Measurements from ENCODE around the gene DPCD.
"Not testable (repeated sequence)": the region's sequence is repeated elsewhere in the genome, so short reads cannot be mapped to it uniquely, and the experiment has no call there.

Gene DPCD

GRCh38 chr10:101616415-101617101 is 28.4 kb downstream of the DPCD start:
- H3K4me3 ChIP-seq (ENCODE audit: low read length) = no peak overlapping the region
- TF ChIP-seq ZNF274 (IDR thresholded peaks at IDR 0.05; ENCODE audit: low read depth, low read length) = no peak

GRCh38 chr10:101617102-101617823 is 29.1 kb downstream of the DPCD start:
- no peak for TF ChIP-seq ZNF274 (IDR thresholded peaks at IDR 0.05; ENCODE audit: low read depth, low read length)

GRCh38 chr10:101617824-101618568 is 29.9 kb downstream of the DPCD start:
- H3K4me3 ChIP-seq (ENCODE audit: low read length) = no peak overlapping the region; the same call in 1 of the 2 replicates
- TF ChIP-seq ZNF274 (IDR thresholded peaks at IDR 0.05; ENCODE audit: low read depth, low read length) = no peak

More at GRCh38 chr10:101617102-101617823, 29.1 kb downstream of the DPCD start:
- no peak overlapping the region for H3K4me3 ChIP-seq (ENCODE audit: low read length)

- TF ChIP-seq ZNF274 (IDR thresholded peaks at IDR 0.05; ENCODE audit: low read depth, low read length) = no peak
- H3K4me3 ChIP-seq (ENCODE audit: low read length) = no peak overlapping the region
These were observed 30.8 kb downstream of the DPCD start for GRCh38 chr10:101618871-101619270.

- no peak overlapping the region for H3K4me3 ChIP-seq (ENCODE audit: low read length)
- no peak for TF ChIP-seq ZNF274 (IDR thresholded peaks at IDR 0.05; ENCODE audit: low read depth, low read length)
These were observed 31.9 kb downstream of the DPCD start for GRCh38 chr10:101619983-101620382.

- no peak overlapping the region for H3K4me3 ChIP-seq (ENCODE audit: low read length)
- TF ChIP-seq ZNF274 (IDR thresholded peaks at IDR 0.05; ENCODE audit: low read depth, low read length) = no peak
These were observed 35.4 kb downstream of the DPCD start for GRCh38 chr10:101623528-101623927.

- H3K4me3 ChIP-seq (ENCODE audit: low read length) = no peak overlapping the region
- TF ChIP-seq ZNF274 (IDR thresholded peaks at IDR 0.05; ENCODE audit: low read depth, low read length) = no peak
These were observed 36.5 kb downstream of the DPCD start for GRCh38 chr10:101624526-101625102.

- no peak overlapping the region for H3K4me3 ChIP-seq (ENCODE audit: low read length)
- no peak for TF ChIP-seq ZNF274 (IDR thresholded peaks at IDR 0.05; ENCODE audit: low read depth, low read length)
These were observed 37.8 kb downstream of the DPCD start for GRCh38 chr10:101625821-101626412.

- no peak overlapping the region for H3K4me3 ChIP-seq (ENCODE audit: low read length)
These were observed 41.9 kb downstream of the DPCD start for GRCh38 chr10:101629837-101630632.

GRCh38 chr10:101630633-101630920 is 42.5 kb downstream of the DPCD start:
- no peak overlapping the region for H3K4me3 ChIP-seq (ENCODE audit: low read length)
- TF ChIP-seq ZNF274 (IDR thresholded peaks at IDR 0.05; ENCODE audit: low read depth, low read length) = no peak

More at GRCh38 chr10:101629837-101630632, 41.9 kb downstream of the DPCD start:
- TF ChIP-seq ZNF274 (IDR thresholded peaks at IDR 0.05; ENCODE audit: low read depth, low read length) = no peak

- no peak for TF ChIP-seq ZNF274 (IDR thresholded peaks at IDR 0.05; ENCODE audit: low read depth, low read length)
- no peak overlapping the region for H3K4me3 ChIP-seq (ENCODE audit: low read length)
These were observed 43.8 kb downstream of the DPCD start for GRCh38 chr10:101631821-101632475.

GRCh38 chr10:101633510-101633909 is 45.4 kb downstream of the DPCD start:
- not testable (repeated sequence) for H3K4me3 ChIP-seq (ENCODE audit: low read length)
